Activated naive CD8-positive, alpha-beta T cell (primary cell): ENCODE results near the gene PODN.

Experiments
- H3K27ac Mint-ChIP-seq: one replicate; pipeline ENCODE4 v1.8.0; 2021; ENCODE audit warnings: mixed read lengths
- H3K27me3 Mint-ChIP-seq: one replicate; pipeline ENCODE4 v1.8.0; 2021; ENCODE audit warnings: mixed read lengths
- H3K36me3 Mint-ChIP-seq: one replicate; pipeline ENCODE4 v1.8.0; 2021; ENCODE audit warnings: mixed read lengths
- H3K4me1 Mint-ChIP-seq: one replicate; pipeline ENCODE4 v1.8.0; 2021; ENCODE audit warnings: low read depth, mixed read lengths
- H3K4me3 Mint-ChIP-seq: one replicate; pipeline ENCODE4 v1.8.0; 2021; ENCODE audit warnings: mild to moderate bottlenecking, mixed read lengths
- H3K9me3 Mint-ChIP-seq: one replicate; pipeline ENCODE4 v1.8.0; 2021; ENCODE audit warnings: low read depth, mixed read lengths

Gene PODN

GRCh38 chr1:53066891-53067738 is 5.1 kb downstream of the PODN start:
- peaks cover 12% of the 10 kb centered on the region for H3K27me3 Mint-ChIP-seq
- no peaks in the 10 kb centered on the region for H3K36me3 Mint-ChIP-seq
- no peaks in the 10 kb centered on the region for H3K9me3 Mint-ChIP-seq
- H3K4me3 Mint-ChIP-seq, result no peak overlapping the region
- H3K27ac Mint-ChIP-seq, result no peak overlapping the region
- peaks cover 8% of the 10 kb centered on the region for H3K4me1 Mint-ChIP-seq

- Mint-ChIP-seq H3K36me3 (no peaks in the 10 kb centered on the region), H3K9me3 (no peaks in the 10 kb centered on the region), H3K27ac (no peak overlapping the region), H3K4me3 (no peak overlapping the region), H3K4me1 (peaks cover 8% of the 10 kb centered on the region), H3K27me3 (peaks cover 12% of the 10 kb centered on the region)
Observed at GRCh38 chr1:53067886-53068285, 5.9 kb downstream of the PODN start.

DNA sequence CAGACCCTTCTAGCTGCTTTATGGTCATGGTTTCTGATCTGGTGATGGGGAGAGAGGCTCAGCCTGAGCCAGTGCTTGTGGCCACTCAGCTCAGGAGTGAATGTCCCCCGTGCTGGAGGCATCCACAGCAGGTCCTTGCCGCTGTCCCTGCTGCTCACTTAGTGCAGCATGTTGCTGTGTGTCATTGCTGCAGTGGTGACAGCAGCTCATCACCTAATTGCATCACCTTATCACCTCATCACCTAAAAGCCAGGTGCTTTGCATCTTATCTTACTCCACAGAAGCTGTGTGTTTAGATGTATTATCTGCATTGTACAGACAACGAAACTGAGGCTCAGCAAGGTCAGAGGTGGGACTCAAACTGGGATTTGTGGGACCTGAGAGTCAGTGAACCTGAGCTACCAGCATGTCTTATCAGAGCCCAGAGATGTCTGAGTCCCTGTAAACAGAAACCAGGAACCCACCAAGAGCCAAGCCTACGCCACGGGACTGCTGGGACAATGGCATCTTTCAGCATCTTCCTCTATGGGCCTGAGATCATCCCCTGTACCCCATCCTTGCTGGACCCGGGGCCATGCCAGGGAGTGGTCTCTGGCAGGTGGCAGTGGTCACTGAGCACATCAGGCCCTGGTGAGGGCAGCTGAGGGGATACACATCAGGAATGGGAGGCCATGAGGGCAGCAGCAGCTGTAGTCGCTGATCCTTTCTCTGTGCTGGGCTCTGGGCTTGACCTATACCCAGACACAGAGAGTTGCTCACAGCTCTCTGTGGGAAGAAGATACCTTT is 6.5 kb downstream of the PODN start:
- peaks cover 3% of the 10 kb centered on the region for H3K4me1 Mint-ChIP-seq
- no peak overlapping the region for H3K4me3 Mint-ChIP-seq
- H3K9me3 Mint-ChIP-seq, result no peaks in the 10 kb centered on the region
- H3K27me3 Mint-ChIP-seq, result peaks cover 8% of the 10 kb centered on the region
- no peaks in the 10 kb centered on the region for H3K36me3 Mint-ChIP-seq
- H3K27ac Mint-ChIP-seq, result no peak overlapping the region

DNA sequence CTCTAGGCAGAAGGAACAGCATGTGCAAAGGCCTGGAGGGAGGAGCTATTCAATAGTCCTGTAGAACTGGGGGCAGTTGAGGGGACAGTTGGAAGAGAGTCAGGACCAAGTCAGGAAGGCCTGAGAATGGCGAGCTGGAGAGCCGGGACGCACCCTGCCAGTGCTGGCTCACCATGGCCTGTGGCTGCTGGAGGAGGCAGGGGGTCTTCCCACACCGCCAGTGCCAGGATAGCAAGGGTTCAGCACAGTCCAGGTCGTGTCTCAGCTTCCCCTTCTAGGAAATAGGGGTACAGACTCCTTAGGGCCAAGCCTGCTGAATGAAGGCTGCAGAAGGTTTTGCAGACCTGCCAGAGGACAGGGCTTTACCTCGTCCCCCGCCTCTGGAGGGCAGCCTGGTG is 7.3 kb downstream of the PODN start:
- Mint-ChIP-seq H3K36me3 (no peaks in the 10 kb centered on the region), H3K27ac (no peak overlapping the region)

GRCh38 chr1:53069663-53070327 is 7.8 kb downstream of the PODN start:
- no peaks in the 10 kb centered on the region for H3K9me3 Mint-ChIP-seq
- H3K27ac Mint-ChIP-seq, result no peak overlapping the region
- no peaks in the 10 kb centered on the region for H3K4me1 Mint-ChIP-seq
- H3K36me3 Mint-ChIP-seq, result no peaks in the 10 kb centered on the region
- H3K27me3 Mint-ChIP-seq, result peaks cover 3% of the 10 kb centered on the region
- no peak overlapping the region for H3K4me3 Mint-ChIP-seq

More for the DNA sequence above, 7.3 kb downstream of the PODN start:
- no peaks in the 10 kb centered on the region for H3K4me1 Mint-ChIP-seq
- H3K27me3 Mint-ChIP-seq, result peaks cover 3% of the 10 kb centered on the region
- H3K4me3 Mint-ChIP-seq, result no peak overlapping the region
- H3K9me3 Mint-ChIP-seq, result no peaks in the 10 kb centered on the region

DNA sequence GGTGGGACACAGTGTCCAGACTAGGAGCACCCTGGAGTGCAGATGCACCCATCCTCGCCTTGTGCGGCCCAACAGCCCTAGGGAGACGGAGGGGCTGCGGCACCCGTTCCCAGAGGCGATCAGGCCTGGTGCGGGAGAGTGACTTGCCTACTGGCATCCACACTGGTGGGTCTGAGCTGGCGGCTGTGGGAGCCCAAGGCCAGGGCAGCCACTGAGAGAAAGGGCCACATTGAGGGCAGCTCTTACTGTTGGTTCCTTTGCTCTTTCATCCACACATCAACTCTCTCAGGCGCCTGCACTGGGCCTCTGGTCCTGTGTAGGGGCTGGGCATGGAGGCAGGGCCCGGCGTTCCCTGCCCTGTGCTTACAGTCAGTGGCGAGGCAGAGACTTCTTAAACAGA is 8.6 kb downstream of the PODN start:
- Mint-ChIP-seq H3K27ac (no peak overlapping the region), H3K4me1 (no peaks in the 10 kb centered on the region), H3K4me3 (no peak overlapping the region), H3K9me3 (no peaks in the 10 kb centered on the region), H3K36me3 (no peaks in the 10 kb centered on the region), H3K27me3 (peaks cover 3% of the 10 kb centered on the region)

DNA sequence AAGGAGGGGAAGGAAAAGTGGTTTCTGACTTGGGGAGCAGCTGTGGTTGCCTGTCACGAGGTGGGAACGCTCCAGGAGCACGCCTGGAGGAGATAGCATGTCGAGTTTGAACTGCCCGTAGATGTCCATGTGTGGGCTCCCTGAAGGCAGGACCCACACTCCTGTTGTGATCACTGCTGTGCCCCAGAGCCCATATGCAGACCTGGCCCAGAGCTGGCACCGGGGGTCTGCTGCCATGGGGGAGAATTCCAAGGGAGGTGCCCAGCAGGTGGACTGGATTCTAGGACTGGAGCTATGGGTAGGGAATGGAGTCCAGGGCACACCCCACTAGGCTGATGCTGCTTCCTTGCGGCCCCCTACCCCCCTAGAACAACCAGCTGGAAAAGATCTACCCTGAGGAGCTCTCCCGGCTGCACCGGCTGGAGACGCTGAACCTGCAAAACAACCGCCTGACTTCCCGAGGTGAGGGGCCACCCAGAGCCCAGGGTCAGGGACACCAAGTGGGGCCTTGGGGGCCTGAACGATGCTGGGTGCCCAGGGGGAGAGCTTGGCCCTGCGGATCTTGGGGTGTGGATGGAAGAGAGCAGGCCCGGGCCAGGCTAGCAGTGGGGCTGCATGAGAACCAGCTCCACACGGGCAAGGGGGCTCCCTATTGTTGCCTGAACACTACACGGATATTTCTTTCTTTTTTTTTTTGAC is 9.3 kb downstream of the PODN start:
- no peaks in the 10 kb centered on the region for H3K9me3 Mint-ChIP-seq
- no peak overlapping the region for H3K4me3 Mint-ChIP-seq
- no peaks in the 10 kb centered on the region for H3K36me3 Mint-ChIP-seq
- H3K4me1 Mint-ChIP-seq, result no peaks in the 10 kb centered on the region
- H3K27me3 Mint-ChIP-seq, result peaks cover 2% of the 10 kb centered on the region
- H3K27ac Mint-ChIP-seq, result no peak overlapping the region

DNA sequence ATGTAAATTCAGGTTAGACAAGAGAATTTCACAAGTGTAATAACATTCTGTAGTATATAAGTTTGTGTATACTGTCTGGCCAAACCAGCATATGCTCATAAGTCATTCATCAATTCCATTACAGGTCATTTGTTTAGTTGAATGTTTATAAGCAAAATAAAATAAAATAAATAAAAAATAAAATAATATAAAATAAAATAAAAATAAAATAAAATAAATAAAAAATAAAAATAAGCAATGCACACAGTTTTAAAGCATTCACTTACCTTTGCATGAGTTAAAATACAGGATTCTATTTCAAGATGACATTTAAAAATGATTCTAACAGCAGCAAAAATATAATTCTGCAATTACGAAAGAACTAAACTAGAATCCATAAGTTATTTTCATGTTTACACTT is 9.9 kb downstream of the PODN start:
- Mint-ChIP-seq H3K27ac (no peak overlapping the region), H3K4me3 (no peak overlapping the region), H3K36me3 (no peaks in the 10 kb centered on the region), H3K27me3 (no peaks in the 10 kb centered on the region), H3K9me3 (no peaks in the 10 kb centered on the region), H3K4me1 (no peaks in the 10 kb centered on the region)

DNA sequence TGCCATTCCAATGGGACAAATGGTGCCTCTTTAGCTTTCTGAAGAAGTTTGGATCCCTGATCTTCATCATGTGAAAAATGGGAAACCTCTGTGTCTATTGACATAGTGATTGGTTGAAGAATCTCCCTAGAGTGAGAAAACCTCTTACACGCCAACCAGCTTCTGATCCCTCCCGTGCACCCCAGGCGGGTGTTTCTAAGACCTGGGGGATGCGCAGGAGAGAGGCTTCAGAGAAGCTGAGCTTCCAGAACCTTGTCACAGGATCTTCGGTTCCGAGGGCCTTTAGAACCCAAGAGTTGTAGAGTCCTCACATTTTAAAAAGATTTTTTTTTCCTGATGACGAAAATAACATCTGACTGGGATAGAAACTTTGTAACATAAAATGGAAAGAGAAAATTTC is 11.3 kb downstream of the PODN start:
- H3K4me1 Mint-ChIP-seq, result no peaks in the 10 kb centered on the region
- H3K9me3 Mint-ChIP-seq, result no peaks in the 10 kb centered on the region
- no peak overlapping the region for H3K27ac Mint-ChIP-seq
- H3K27me3 Mint-ChIP-seq, result no peaks in the 10 kb centered on the region
- H3K36me3 Mint-ChIP-seq, result no peaks in the 10 kb centered on the region
- H3K4me3 Mint-ChIP-seq, result no peak overlapping the region

DNA sequence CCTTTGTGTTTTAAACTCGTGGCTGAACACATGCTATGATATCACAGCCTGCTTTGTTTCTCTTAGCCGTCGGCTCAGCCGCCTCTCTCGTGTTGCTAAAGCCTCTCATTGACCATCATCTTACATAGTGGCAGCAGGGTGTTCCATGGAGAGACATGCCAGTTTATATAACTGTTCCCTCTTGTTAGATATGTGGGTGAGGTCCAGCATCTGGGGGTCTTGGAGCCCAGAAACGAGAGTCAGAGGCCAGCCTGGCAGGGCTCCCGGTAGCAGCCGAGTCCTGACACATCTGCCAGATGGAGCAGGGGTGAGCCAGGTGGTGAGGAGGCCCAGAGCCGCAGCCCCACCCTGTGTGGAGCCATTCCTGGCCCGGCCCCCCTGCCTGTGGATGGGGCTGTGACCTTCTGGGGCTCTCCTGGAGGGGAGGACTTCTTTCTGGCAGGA is 11.9 kb downstream of the PODN start:
- no peaks in the 10 kb centered on the region for H3K9me3 Mint-ChIP-seq

DNA sequence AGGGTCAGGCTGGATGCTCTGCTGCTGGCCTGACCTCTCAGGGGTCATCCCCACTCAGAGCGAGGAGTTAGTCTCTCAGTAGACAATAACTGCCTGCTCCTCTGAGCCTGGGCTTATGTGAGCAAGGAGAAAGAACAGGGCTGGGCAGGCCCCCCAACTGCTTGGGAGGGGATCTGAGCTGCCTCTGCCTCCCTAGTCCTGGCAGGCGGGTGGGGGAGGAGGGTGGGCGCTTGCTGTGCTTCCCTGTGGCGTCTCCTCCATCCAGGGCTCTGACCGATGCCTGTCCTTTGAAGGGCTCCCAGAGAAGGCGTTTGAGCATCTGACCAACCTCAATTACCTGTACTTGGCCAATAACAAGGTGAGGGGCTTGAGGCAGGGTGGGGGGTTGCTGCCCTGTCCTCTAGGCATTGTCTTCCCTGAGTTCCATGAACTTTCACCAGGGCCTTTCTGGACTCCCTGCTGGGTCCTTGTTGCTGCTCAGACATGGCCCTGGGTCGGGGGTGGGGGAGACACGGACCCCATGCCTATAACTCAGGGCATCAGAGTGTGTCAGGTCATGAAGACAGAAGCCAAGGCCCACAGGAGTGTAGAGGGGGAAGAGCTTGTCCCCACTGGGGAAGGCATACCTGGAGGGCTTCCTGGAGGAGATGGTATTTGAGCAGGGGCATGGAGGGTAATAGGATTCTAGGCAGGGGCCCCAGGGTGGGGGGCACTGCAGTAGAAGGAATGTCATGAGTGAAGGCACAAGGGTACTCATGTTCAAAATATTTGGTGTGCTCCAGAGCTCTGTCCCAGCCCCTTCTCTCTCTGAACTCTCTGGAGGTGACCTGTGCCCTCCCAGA is 12.5 kb downstream of the PODN start:
- no peaks in the 10 kb centered on the region for H3K27me3 Mint-ChIP-seq
- H3K4me1 Mint-ChIP-seq, result no peaks in the 10 kb centered on the region
- H3K4me3 Mint-ChIP-seq, result no peak overlapping the region
- no peaks in the 10 kb centered on the region for H3K9me3 Mint-ChIP-seq
- H3K36me3 Mint-ChIP-seq, result no peaks in the 10 kb centered on the region
- H3K27ac Mint-ChIP-seq, result no peak overlapping the region

More for the DNA sequence above, 11.9 kb downstream of the PODN start:
- Mint-ChIP-seq H3K27ac (no peak overlapping the region), H3K4me1 (no peaks in the 10 kb centered on the region), H3K36me3 (no peaks in the 10 kb centered on the region), H3K4me3 (no peak overlapping the region), H3K27me3 (no peaks in the 10 kb centered on the region)

DNA sequence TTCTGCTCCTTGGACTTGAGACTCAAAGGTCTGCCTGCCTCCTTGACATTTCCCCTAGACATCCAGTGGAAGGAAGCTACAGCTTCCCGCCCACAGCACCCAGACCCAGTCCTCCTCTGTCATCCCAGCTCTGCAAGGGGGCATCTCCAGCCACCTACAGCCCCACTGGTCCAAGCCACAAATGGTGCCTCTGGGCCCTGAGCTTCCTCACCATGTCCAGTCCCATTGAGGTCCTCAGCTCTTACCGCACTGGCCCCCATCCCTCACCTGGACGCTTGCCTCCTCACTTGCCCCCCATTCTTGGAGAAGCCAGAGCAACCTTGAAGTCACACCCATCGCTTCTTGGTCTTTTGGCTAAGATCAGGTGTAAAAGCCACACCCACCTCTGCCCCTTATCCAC is 13.2 kb downstream of the PODN start:
- Mint-ChIP-seq H3K27me3 (no peaks in the 10 kb centered on the region), H3K4me3 (no peak overlapping the region), H3K36me3 (no peaks in the 10 kb centered on the region), H3K4me1 (no peaks in the 10 kb centered on the region), H3K27ac (no peak overlapping the region), H3K9me3 (no peaks in the 10 kb centered on the region)

DNA sequence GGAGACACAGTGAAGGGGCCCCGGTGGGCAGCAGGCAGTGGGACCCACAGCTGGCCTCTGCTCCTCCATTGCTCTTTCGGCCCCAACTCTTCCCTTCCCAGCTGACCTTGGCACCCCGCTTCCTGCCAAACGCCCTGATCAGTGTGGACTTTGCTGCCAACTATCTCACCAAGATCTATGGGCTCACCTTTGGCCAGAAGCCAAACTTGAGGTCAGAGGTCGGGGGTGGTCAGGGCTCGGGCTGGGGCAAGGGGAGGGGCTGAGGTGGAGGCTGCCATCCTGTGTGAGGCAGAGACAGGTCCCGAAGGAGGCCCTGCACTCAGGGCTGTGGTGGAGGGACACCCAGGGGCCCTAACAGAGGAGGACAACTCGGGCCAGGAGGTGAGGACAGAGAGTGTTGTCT is 13.7 kb downstream of the PODN start:
- no peak overlapping the region for H3K27ac Mint-ChIP-seq
- no peaks in the 10 kb centered on the region for H3K4me1 Mint-ChIP-seq
- H3K9me3 Mint-ChIP-seq, result no peaks in the 10 kb centered on the region
- H3K36me3 Mint-ChIP-seq, result no peaks in the 10 kb centered on the region
- H3K27me3 Mint-ChIP-seq, result no peaks in the 10 kb centered on the region
- H3K4me3 Mint-ChIP-seq, result no peak overlapping the region

DNA sequence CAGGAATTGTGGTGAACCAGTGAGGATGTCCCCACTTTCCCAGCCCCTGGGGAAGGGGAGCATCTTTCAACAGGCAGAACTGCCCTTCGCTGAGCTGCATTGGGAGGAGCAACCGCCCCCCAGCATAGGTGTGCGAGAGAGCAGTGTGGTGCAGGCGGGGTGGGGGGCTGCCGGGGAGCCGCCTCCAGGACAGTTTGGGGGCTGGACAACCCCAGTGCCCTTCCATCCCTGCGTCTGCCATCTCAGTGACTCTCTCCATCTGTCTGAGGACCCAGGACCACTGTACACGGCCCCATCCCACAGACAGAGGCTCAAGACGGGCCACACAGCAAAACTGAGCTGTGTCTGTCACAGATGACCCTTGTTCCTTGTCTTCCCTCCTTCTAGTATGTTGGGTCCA is 14.2 kb downstream of the PODN start:
- Mint-ChIP-seq H3K9me3 (no peaks in the 10 kb centered on the region), H3K36me3 (no peaks in the 10 kb centered on the region), H3K4me1 (no peaks in the 10 kb centered on the region), H3K27ac (no peak overlapping the region), H3K4me3 (no peak overlapping the region), H3K27me3 (no peaks in the 10 kb centered on the region)
